Measurements from ENCODE around the gene ERRFI1. TPM values are rescaled to one million over a fixed set of nuclear protein-coding genes. Genes with fewer than 3 reads are reported as not detected.
A peak's percentile ranks its signal among the peaks of the same experiment; 100 is the strongest.

The ERRFI1 gene
- total RNA-seq, 2 donors from 2014 or later, result 61.4 to 72.5 TPM

GRCh38 chr1:8009043-8010002 lies 16.8 kb downstream of the ERRFI1 start:
- WGBS, 2 experiments (ENCODE audit: insufficient coverage in 1 of 2, insufficient read length in 1 of 2), result 97% methylated on average over 13 to 18 of the region's 18 CpGs

DNA sequence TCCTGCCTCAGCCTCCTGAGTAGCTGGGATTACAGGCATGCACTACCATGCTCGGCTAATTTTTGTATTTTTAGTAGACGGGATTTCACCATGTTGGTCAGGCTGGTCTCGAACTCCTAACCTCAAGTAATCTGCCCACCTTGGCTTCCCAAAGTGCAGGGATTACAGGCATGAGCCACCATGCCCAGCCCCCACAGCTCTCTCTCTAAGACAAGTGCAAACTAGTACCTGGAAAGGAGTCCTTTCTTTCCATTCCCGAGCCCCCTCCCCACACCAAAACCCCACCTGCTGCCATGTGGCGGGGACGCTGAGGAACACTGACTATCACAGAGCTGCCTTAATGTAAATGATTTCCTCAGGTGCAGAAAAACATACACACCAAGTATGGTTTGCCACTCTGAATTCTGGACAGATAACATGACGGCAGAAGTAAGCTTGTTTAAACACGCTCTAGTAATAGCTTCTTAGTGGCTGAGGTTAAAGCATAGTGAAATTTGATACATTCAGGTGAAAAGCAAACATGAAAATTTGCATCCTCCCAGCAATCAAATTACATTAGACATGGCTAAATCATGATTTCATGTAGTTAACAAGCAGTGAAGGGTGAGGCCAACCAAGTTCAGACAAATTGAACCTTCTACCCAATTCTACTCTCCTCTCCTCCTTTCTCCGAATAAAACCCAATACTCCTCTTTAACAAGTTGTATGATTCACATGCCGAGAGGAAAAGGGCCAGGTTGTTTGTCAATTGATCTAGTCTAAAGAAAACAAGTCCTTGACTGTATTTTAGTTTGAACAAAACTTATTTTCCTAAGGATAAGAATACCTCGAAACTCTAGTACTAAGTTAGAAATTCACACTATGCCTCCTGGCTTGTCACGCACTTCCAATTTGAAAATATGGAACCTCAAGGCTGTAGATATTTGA lies 19.8 kb downstream of the ERRFI1 start:
- no peak for TF ChIP-seq CTCF (conservative IDR thresholded peaks at IDR 0.05)
- H3K27ac ChIP-seq (ENCODE audit: low read depth, low read length), result no peak overlapping the region
- peaks cover 21% of the 10 kb centered on the region for H3K36me3 ChIP-seq (ENCODE audit: control insufficient read depth, insufficient read depth, low read length)
- no peak overlapping the region for H3K4me3 Mint-ChIP-seq
- peak overlapping the region; percentile 85 for H3K27ac Mint-ChIP-seq
- no peaks in the 10 kb centered on the region for H3K27me3 Mint-ChIP-seq (ENCODE audit: insufficient read depth)
- no peak for DNase-seq
- H3K27me3 ChIP-seq (ENCODE audit: control insufficient read depth, insufficient read depth, low read length, poor library complexity, severe bottlenecking), result no peaks in the 10 kb centered on the region
- H3K4me1 ChIP-seq (ENCODE audit: control insufficient read depth, insufficient read depth, low read length), result peaks cover 16% of the 10 kb centered on the region
- H3K4me1 Mint-ChIP-seq, result peaks cover 44% of the 10 kb centered on the region
- no peaks in the 10 kb centered on the region for H3K9me3 ChIP-seq (ENCODE audit: control insufficient read depth, low read length)
- WGBS, 2 experiments (ENCODE audit: insufficient coverage in 1 of 2, insufficient read length in 1 of 2), result 92 to 94% methylated on average over 8 to 12 of the region's 12 CpGs
- no peak overlapping the region for H3K9ac ChIP-seq (ENCODE audit: extremely low read depth, low read length, poor library complexity, severe bottlenecking)
- H3K36me3 Mint-ChIP-seq (ENCODE audit: low read depth), result peaks cover 24% of the 10 kb centered on the region
- no peak overlapping the region for H3K4me3 ChIP-seq (ENCODE audit: low read length)
- H3K9me3 Mint-ChIP-seq, result no peaks in the 10 kb centered on the region

More at GRCh38 chr1:8009043-8010002, 16.8 kb downstream of the ERRFI1 start:
- H3K4me1 Mint-ChIP-seq, result peaks cover 24% of the 10 kb centered on the region
- H3K9me3 Mint-ChIP-seq, result no peaks in the 10 kb centered on the region
- Histone ChIP-seq H3K4me3 (ENCODE audit: low read length) (no peak overlapping the region), H3K9ac (ENCODE audit: extremely low read depth, low read length, poor library complexity, severe bottlenecking) (no peak overlapping the region), H3K9me3 (ENCODE audit: control insufficient read depth, low read length) (no peaks in the 10 kb centered on the region), H3K27ac (ENCODE audit: low read depth, low read length) (no peak overlapping the region), H3K4me1 (ENCODE audit: control insufficient read depth, insufficient read depth, low read length) (peaks cover 11% of the 10 kb centered on the region), H3K27me3 (ENCODE audit: control insufficient read depth, insufficient read depth, low read length, poor library complexity, severe bottlenecking) (no peaks in the 10 kb centered on the region), H3K36me3 (ENCODE audit: control insufficient read depth, insufficient read depth, low read length) (peaks cover 51% of the 10 kb centered on the region)
- H3K27ac Mint-ChIP-seq, result no peak overlapping the region
- no peaks in the 10 kb centered on the region for H3K27me3 Mint-ChIP-seq (ENCODE audit: insufficient read depth)
- no peak for DNase-seq
- H3K4me3 Mint-ChIP-seq, result no peak overlapping the region
- no peak for TF ChIP-seq CTCF (conservative IDR thresholded peaks at IDR 0.05)
- peaks cover 46% of the 10 kb centered on the region for H3K36me3 Mint-ChIP-seq (ENCODE audit: low read depth)

DNA sequence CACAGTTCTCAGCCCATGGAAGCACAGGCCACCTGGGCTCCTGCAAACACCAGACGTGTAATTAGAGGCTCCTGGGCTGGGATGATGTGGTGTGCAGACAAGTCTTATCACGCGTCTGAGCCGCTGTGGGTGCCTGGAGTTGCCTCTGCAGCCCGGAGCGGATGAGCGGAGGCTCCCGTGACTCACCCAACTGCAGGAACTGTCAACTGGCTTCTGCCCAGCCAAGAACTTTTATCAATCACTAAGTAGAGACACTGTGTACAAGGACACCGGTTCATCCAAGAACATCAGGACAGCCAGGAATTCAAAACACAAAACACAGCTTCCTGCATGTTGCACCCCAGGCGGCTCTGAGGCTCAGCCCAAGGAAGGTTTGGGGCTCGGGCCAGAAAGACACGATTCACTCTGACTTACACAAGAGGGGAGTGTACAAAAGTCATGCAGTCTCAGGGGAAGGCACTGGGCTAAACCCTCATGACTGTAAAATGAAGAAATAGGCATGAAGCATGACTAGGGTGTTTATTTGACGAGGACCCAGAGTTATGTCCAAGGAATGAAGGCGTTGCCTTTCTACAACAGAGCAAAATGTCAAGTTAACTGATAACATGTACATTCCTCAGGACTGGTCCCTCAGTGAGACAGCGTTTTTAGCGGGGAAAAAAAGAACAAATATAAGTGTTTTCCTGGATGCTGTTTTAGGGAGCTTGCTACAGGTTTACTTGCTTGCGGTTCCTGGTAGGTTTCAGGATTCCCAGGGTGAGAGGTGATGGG lies 21.1 kb downstream of the ERRFI1 start:
- Histone ChIP-seq H3K9ac (ENCODE audit: extremely low read depth, low read length, poor library complexity, severe bottlenecking) (peak overlapping the region; percentile 52), H3K27ac (ENCODE audit: low read depth, low read length) (peak overlapping the region; percentile 25), H3K4me1 (ENCODE audit: control insufficient read depth, insufficient read depth, low read length) (peaks cover 16% of the 10 kb centered on the region), H3K4me3 (ENCODE audit: low read length) (peak overlapping the region; percentile 1), H3K27me3 (ENCODE audit: control insufficient read depth, insufficient read depth, low read length, poor library complexity, severe bottlenecking) (no peaks in the 10 kb centered on the region), H3K9me3 (ENCODE audit: control insufficient read depth, low read length) (no peaks in the 10 kb centered on the region), H3K36me3 (ENCODE audit: control insufficient read depth, insufficient read depth, low read length) (peaks cover 8% of the 10 kb centered on the region)
- no peaks in the 10 kb centered on the region for H3K27me3 Mint-ChIP-seq (ENCODE audit: insufficient read depth)
- 75 to 85% methylated on average over 15 to 17 of the region's 17 CpGs for WGBS, 2 experiments (ENCODE audit: insufficient coverage in 1 of 2, insufficient read length in 1 of 2)
- peak; percentile 84 for DNase-seq
- TF ChIP-seq CTCF (conservative IDR thresholded peaks at IDR 0.05), result no peak
- no peaks in the 10 kb centered on the region for H3K9me3 Mint-ChIP-seq
- H3K4me1 Mint-ChIP-seq, result peaks cover 44% of the 10 kb centered on the region
- peak overlapping the region; percentile 91 for H3K27ac Mint-ChIP-seq
- peaks cover 15% of the 10 kb centered on the region for H3K36me3 Mint-ChIP-seq (ENCODE audit: low read depth)
- peak overlapping the region; percentile 39 for H3K4me3 Mint-ChIP-seq
